Loucy (cell line): ENCODE measurements around the gene TUBD1.

ENCODE experiments used
- H2AFZ ChIP-seq: fragments of 200-600 bp; sonication (generic); 2 replicates; pipeline ENCODE4 v1.6.0; 2016; ENCODE audit warnings: antibody characterized with exemption, mild to moderate bottlenecking, low read length, moderate library complexity
- H3F3A ChIP-seq: fragments of 200-600 bp; 2 replicates; pipeline ENCODE4 v1.6.0; 2016; ENCODE audit warnings: antibody characterized with exemption, low read depth, mild to moderate bottlenecking
- H3K27me3 ChIP-seq: fragments of 200-600 bp; sonication (generic); 2 replicates; pipeline ENCODE4 v1.6.1; 2014; ENCODE audit warnings: low read length, mild to moderate bottlenecking; ENCODE audit not compliant: insufficient read depth, poor library complexity, severe bottlenecking
- H3K36me3 ChIP-seq: fragments of 200-600 bp; sonication (generic); 2 replicates; pipeline ENCODE4 v1.6.1; 2016; ENCODE audit warnings: low read length; ENCODE audit not compliant: insufficient read depth
- H3K4me1 ChIP-seq: fragments of 200-600 bp; sonication (generic); 2 replicates; pipeline ENCODE4 v1.5.1; 2014; ENCODE audit warnings: low read length, mild to moderate bottlenecking; ENCODE audit not compliant: insufficient read depth, poor library complexity, severe bottlenecking
- H3K4me2 ChIP-seq: fragments of 200-600 bp; sonication (generic); 2 replicates; pipeline ENCODE4 v1.6.0; 2014; ENCODE audit warnings: antibody characterized with exemption, low read length, low read depth, mild to moderate bottlenecking; ENCODE audit not compliant: poor library complexity, severe bottlenecking
- H3K4me3 ChIP-seq: fragments of 200-600 bp; sonication (generic); 2 replicates; pipeline ENCODE4 v1.5.1; 2014; ENCODE audit warnings: low read length, mild to moderate bottlenecking, mixed read lengths; ENCODE audit not compliant: poor library complexity, severe bottlenecking
- H3K79me2 ChIP-seq: fragments of 200-600 bp; sonication (generic); 2 replicates; pipeline ENCODE4 v1.6.1; 2014; ENCODE audit warnings: low read length; ENCODE audit not compliant: insufficient read depth
- H3K9ac ChIP-seq: fragments of 200-600 bp; sonication (generic); 2 replicates; pipeline ENCODE4 v1.6.0; 2014; ENCODE audit warnings: mild to moderate bottlenecking, low read depth, low read length, moderate library complexity; ENCODE audit not compliant: poor library complexity, severe bottlenecking
- H3K9me2 ChIP-seq: fragments of 200-600 bp; sonication (generic); replicated peaks from 2 replicates; pipeline ENCODE4 v1.6.1; 2016; ENCODE audit warnings: low read depth, low read length, mixed read lengths
- H3K9me3 ChIP-seq: fragments of 200-600 bp; sonication (generic); 2 replicates; pipeline ENCODE4 v1.6.1; 2014; ENCODE audit warnings: mild to moderate bottlenecking, antibody characterized with exemption, low read length, low read depth; ENCODE audit not compliant: insufficient read depth
- H4K20me1 ChIP-seq: fragments of 200-600 bp; sonication (generic); 2 replicates; pipeline ENCODE4 v1.6.0; 2014; ENCODE audit warnings: antibody characterized with exemption, low read length, mild to moderate bottlenecking; ENCODE audit not compliant: insufficient read depth, poor library complexity, severe bottlenecking
- CTCF ChIP-seq: fragments of 200-600 bp; sonication (generic); conservative IDR thresholded peaks from 2 replicates; pipeline ENCODE4 v1.5.1; 2014; ENCODE audit warnings: mild to moderate bottlenecking, antibody characterized with exemption, low read length
- EZH2phosphoT487 ChIP-seq: fragments of 200-600 bp; IDR thresholded peaks from 2 replicates; pipeline ENCODE4 v1.6.1; 2018; ENCODE audit warnings: antibody characterized with exemption, mild to moderate bottlenecking, moderate library complexity, borderline replicate concordance

Gene TUBD1

GRCh38 chr17:59848778-59849177 is 44.0 kb downstream of the TUBD1 start:
- Histone ChIP-seq H3K9ac (no peak overlapping the region), H3K4me2 (no peak overlapping the region), H3F3A (peaks cover 3% of the 10 kb centered on the region; the same call in 1 of the 2 replicates), H3K9me2 (no peaks in the 10 kb centered on the region), H3K27me3 (no peaks in the 10 kb centered on the region), H3K79me2 (no peaks in the 10 kb centered on the region), H3K4me3 (no peak overlapping the region), H3K4me1 (peaks cover 16% of the 10 kb centered on the region), H2AFZ (no peak overlapping the region), H3K36me3 (no peaks in the 10 kb centered on the region), H4K20me1 (no peaks in the 10 kb centered on the region), H3K9me3 (no peaks in the 10 kb centered on the region)
- no peak for TF ChIP-seq CTCF

- TF ChIP-seq EZH2phosphoT487, result no peak
- TF ChIP-seq CTCF, result no peak
- Histone ChIP-seq H4K20me1 (no peaks in the 10 kb centered on the region), H3K9me2 (no peaks in the 10 kb centered on the region), H3K36me3 (no peaks in the 10 kb centered on the region), H3K27me3 (no peaks in the 10 kb centered on the region), H3K9me3 (no peaks in the 10 kb centered on the region), H3K4me1 (peaks cover 15% of the 10 kb centered on the region), H3F3A (peaks cover 3% of the 10 kb centered on the region; the same call in 1 of the 2 replicates), H3K9ac (no peak overlapping the region), H3K4me3 (no peak overlapping the region), H3K79me2 (no peaks in the 10 kb centered on the region), H2AFZ (no peak overlapping the region), H3K4me2 (no peak overlapping the region)
Measured at GRCh38 chr17:59848385-59848668, 44.4 kb downstream of the TUBD1 start.

DNA sequence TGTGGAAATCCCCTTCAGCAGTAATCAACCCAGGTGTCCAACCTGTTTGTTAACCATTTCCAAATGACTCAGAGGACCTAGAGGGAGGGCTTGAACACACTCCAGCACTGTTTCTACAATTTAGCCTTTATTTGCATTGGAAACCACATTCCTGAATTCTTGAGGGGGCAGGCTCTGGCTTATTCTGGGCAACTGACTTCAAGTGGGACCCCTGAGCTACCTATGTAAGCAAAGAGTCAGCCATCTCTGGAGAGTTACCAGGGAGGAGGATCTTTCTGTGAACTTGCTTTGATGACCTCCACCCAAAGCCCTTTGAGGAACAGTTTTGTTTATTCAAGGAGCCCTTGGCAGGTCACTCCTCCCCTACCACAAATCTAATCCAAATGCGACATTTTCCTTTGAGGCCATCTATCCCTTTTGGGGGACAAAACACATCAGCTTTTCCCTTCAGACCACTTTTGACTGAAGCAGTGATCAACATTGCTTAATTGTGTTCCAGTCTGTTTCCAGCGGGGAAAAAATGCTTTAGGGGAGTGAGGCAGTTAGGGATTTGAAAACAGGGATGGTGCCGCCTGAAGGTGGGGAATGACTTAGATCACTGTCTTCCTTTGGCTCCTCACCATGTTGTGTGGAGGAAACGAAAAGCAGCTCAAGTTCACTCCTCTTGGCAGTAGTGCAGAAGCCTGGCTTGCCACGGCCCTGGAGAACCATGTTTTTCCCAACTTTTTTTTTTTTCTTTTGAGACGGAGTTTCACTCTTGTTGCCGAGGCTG is 46.2 kb downstream of the TUBD1 start:
- Histone ChIP-seq H3K9me3 (no peaks in the 10 kb centered on the region), H3K36me3 (no peaks in the 10 kb centered on the region), H3K27me3 (no peaks in the 10 kb centered on the region), H3K4me1 (peaks cover 12% of the 10 kb centered on the region), H3K9ac (peak overlapping the region; percentile 32), H4K20me1 (no peaks in the 10 kb centered on the region), H3K4me2 (no peak overlapping the region), H3K4me3 (peak overlapping the region; percentile 32), H3F3A (peaks cover 3% of the 10 kb centered on the region; the same call in 1 of the 2 replicates), H3K79me2 (peaks cover 7% of the 10 kb centered on the region), H3K9me2 (no peaks in the 10 kb centered on the region), H2AFZ (no peak overlapping the region)
- no peak for TF ChIP-seq CTCF
- no peak for TF ChIP-seq EZH2phosphoT487
